HG03439 (cell line): ENCODE data around the gene IGFL2.
"Not testable (repeated sequence)": the region's sequence is repeated elsewhere in the genome, so short reads cannot be mapped to it uniquely, and the experiment has no call there.

Experiments used
- ATAC-seq: cut with Tn5 transposase; IDR thresholded peaks from one replicate; pipeline ENCODE4 v1.9.1; 2021; ENCODE audit warnings: mild to moderate bottlenecking, moderate library complexity; ENCODE audit not compliant: unreplicated experiment

The IGFL2 gene

DNA sequence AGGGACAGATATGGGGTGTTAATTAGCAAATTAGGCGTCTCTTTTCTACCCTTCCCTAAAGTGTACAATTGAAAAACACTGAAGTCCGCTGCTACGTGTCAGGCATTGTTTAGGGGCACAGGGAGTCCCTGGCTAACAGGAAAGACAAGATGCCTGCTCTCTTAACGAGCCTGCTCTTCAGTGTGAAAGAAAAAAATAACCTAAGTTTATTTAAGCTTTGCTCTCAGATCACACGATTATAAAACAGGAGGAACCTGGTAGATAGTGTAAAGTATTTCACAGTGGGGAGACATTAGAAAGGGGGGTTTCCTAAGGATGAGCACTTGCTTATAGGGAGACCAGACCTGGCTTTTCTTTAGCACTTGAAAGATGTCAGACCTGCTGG, 38.7 kb downstream of the IGFL2 start:
- no peak for ATAC-seq

DNA sequence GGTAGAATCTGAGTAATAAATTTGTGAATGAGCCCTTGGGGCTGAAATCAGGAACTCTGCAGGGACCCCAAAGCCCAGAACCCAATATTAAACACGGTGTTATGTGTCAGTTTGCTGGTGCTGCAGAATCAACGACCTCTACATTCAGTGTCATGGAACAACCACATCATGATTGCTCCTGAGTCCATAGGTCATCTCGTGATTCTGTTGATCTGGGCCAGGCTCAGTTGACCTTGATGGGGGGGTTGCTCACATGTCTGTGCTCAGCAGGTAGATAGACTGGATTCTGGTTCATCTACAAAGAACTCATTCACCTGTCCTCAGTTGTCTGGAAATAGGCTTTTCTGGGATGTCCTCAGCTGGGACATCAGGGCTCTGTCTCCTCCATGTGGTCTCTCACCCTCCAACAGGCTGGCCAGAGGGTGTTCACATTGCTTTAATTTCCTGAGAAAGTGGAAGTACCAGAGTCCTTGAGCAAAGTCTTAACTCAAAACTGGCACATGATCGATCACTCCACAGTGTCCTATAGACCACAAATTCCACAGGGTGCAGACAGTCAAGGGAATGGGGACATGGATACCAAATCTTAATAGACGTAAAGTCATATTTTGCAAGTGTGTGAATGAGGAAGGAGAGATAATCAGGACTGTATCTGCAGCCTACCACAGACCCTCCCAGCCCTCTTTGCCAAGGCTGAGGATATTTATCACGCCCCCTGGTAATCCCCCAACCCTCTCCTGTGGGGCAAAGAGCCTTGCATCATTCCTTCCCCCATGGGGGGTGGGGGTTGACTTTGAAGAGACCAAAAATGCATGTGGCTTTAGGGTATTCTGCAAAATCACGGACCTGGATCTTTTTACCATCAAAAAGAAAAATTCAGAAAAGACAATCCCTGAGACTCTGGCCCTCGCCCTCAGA, 42.2 kb downstream of the IGFL2 start:
- ATAC-seq, result no peak

DNA sequence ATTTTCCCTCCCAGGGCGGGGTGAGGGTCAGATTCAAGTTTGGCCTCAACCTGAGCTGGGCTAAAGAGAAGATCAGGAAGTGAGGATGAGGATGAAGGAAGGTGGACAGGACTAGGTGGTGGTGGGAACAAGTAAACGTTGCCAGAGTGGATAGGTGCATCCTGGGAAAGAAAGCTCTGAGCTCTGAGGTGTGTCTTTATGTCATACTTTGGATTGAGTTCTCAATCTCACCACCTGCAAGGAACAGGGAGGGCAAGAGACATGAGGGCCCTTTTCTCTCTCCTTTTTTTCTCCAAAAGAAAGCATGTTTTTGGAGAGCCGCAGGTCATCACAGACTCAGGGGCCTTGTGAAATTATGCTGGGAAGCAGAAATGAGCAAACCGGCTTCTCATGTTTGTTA, 43.3 kb downstream of the IGFL2 start:
- no peak for ATAC-seq

DNA sequence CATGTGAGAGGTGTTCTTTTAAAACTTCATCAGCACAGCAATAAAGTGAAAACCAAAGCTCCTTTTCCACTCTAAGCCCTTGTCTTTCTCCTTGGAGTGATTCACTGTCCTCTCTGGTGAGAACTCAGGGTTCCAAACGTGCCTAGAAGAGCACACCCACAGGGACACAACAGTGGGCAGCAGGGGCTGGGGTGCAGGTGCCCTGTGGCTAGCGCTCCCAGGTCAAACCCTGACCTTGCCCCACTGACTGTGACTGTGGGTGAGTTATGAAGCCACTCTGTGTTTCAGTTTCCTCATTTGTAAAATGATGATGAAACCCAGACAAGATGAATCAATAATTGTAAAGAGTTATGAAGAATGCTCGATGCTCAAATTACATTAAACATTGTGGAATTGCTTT, 43.9 kb downstream of the IGFL2 start:
- no peak for ATAC-seq

DNA sequence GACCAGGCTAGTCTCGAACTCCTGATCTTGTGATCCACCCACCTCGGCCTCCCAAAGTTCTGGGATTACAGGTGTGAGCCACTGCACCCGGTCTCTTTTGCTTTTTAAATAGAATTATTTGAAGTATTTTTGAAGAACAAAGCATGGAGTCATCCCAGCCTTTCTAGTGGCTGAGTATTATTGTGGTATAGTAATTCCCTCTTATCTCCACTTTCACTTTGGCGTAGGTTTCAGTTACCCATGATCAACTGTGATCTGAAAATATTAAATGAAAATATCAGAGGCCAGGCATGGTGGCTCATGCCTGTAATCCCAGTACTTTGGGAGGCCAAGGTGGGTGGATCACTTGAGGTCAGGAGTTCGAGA, 44.6 kb downstream of the IGFL2 start:
- not testable (repeated sequence) for ATAC-seq

DNA sequence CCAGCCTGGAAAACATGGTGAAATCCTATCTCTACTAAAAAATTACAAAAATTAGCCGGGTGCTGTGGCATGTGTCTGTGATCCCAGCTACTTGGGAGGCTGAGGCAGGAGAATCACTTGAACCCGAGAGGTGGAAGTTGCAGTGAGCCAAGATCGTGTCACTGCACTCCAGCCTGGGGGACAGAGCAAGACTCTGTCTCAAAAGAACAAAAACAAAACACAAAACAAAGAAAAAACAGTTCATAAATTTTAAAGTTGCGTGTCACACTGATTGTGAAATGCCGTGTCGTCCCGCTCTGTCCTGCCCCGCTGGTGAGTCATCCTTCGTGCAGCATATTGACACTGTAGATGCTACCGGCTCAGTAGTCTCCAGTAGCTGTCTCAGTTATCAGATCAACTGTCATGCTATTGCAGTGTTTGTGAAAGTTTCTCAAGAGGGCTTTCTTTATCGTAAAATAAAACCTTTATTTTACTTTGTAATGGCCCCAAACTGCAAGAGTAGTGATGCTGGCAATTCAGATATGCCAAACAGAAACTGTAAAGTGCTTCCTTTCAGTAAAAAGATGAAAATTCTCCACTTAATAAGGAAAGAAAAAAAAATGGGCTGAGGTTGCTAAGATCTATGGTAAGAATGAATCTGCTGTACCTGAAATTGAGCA, 45.1 kb downstream of the IGFL2 start:
- ATAC-seq, result no peak

DNA sequence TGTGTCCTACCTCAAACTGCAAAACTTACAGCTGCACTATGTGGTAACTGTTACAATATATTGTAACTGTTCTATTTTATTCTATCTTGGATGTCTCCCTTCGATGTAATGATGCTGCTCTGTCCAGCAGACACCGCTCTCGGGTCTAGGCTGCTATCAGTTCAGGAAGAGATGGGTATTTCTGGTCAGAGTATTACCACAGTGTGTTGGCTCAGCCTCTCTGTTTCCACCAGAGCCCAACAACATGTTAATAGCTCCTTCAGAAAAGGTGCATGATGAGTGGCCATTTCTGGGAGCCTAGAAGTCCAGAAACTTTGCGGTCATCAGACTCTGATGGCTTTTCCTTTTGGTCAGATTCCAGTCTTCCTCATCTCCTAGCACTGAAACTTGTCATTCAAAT, 45.6 kb downstream of the IGFL2 start:
- ATAC-seq, result no peak

DNA sequence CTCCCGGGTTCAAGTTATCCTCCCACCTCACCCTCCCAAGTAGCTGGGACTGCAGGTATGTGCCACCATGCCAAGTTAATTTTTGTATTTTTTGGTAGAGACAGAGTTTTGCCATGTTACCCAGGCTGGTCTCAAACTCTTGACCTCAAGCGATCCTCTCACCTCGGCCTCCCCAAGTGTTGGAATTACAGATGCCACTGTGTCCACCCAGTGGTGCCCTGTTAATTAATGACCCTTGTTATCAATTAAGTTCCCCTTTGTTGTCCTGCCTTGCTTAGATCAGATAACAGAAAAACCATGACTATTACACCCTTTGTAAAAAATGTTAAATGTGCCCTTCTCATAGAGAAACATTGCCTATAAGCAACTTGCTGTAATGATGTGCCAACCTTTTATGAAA, 47.1 kb downstream of the IGFL2 start:
- no peak for ATAC-seq

DNA sequence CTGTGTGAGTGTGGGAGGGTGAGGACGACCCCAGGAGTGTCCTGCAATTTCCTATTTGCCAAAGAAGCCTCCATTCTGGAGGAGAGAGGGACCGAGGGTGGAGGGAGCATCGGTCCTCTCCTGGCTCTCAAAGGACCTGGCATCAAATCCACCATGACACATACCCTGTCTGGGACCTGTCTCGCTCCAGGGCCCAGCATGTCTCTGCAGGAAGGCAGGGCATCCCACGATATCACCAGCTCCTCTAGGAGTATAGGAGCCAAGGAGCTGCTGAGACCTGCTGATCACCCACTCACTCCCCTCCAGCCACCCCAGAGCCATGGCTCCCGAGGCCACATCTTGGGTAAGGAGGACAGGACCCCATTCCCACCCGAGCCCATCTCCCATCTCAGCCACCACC, 47.9 kb downstream of the IGFL2 start:
- not testable (repeated sequence) for ATAC-seq

DNA sequence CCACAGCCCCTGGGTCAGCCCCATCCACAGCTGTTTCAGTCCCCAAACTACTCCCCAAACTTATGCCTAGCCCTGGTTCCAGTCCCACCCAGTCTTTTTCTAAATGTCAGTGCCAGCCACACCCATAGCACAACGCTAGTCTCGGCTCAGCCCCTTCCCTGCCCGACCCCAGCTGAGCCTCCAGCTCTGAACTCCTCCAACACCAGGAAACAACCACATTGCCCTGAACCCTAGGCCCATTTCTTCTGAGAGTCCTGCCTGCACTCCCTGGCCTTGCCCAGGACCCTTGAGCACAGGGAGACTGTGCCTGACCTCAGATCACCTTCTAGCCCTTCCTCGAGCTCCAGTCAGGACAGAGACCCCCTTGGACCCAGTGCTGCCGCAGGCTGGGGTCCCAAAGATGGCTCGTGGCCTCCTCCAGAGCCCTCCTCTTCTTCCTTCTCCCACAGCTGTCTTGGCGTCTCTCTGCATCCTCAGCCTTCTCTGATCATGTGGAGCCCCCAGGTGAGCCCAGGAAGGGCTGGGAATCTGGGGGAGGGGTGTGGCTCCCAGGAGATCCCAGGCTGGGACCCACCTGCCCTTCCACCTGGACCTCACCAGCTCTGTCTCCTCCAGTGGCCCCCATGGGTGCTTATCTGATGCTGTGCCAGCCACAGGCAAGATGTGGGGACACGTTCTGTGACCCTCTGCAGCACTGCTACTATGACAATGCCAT, 48.5 kb downstream of the IGFL2 start:
- ATAC-seq, result no peak

DNA sequence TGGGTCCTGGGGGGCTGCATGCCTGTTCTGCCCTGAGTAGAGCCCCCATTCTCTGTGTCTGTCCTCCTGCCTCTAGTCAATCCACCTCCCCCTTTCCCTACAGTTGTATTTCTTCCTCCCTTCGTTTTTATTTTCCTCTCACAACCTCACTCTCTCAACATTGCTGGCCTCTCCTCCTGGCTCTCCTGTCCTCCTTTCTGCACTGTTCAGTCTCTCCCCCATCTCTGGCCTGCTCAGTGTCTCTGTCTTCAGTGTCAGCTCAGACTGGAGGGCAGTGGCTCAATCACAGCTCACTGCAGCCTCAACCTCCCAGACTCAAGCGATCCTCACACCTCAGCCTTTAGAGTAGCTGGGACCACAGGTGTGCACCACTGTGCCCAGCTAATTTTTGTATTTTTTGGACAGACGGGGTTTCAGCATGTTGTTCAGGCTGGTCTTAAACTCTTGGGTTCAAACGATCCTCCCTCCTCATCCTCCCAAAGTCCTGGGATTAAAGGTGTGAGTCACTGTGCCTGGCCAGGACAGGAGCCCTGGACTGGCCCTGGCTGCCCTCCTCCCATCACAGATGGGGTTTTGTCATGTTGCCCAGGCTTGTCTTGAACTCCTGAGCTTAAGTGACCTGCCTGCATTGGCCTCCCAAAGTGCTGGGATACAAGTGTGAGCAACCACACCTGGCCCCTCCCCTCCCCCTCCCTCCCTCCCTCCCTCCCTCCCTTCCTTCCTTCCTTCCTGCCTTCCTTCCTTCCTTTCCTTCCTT, 49.5 kb downstream of the IGFL2 start:
- no peak for ATAC-seq

DNA sequence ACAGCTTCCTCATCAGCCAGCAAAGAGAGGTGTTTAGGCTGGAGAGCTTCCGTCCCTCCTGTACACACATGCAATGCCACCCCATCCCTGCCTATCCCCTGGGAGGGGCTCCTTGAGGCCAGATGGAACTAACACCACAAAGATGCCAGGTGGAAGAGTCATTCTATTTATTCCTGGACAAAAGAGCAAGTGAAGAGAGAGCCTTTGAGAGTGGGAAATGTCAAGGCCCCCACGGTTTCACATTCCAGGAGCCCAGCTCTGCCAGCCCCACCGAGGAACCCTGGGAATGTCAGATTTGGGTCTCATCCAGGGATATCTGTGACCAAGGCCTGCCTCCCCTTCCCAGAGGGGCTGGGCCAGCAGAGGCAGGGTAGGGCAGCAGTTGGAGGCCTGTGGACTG, 50.7 kb downstream of the IGFL2 start:
- no peak for ATAC-seq

DNA sequence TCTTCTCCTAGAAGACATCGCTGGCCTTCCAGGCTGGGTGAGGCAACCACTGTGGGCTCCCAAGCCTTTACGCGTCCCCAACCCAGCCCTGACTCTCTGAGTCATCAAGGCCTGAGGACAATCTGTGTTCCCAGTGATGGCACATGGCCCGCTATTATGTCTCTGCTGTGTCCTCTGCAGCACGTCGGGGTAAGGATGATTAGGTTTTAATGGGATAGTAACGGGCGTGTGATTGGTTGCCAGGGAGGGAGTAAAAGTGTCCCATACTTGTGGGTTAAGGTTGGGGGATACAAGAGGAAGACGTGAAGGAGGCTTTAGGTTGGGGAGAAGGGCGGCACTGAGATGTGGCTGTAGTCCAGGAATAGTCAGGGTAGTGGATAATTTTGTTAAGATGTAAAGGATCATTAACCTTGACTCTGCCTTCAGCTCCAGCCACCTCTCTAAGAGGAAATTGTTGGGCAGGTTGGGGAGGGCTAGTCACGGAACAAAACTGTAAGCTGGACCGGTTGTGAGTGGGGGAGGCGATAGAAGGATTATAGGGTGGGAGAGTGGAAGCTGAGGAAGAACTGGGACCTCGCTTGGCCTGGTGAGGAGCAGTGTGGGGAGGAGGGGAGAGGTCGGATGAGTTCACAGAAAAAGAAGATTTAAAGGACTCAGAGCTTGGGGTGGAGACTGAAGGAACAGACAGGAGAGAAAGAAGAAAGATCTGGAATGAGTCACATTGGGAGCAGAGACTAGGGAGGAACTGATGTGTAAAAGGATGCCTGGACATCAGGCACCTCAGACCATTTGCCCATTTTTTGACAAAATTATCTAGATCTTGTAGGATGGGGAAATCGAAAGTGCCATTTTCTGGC, 53.6 kb downstream of the IGFL2 start:
- ATAC-seq, result no peak

DNA sequence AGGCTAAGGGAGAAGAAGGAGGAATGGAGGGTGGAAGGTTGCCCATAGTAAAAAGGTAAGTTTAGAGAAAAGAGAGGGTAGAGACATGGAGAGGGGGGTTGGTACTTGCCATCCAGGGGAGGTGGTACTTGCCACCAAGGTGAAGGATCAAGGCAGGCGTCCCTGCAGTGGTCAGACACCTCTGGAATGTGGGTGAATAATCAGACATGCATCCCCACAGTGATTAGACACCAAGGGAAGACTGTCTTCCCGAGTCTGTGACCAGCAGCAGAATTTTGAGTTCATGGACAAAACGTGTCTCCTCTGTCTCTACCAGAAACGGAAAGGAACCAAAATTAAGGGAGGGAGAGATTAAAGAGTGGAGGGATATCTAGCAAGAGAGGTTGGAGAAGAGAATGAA, 54.4 kb downstream of the IGFL2 start:
- no peak for ATAC-seq

DNA sequence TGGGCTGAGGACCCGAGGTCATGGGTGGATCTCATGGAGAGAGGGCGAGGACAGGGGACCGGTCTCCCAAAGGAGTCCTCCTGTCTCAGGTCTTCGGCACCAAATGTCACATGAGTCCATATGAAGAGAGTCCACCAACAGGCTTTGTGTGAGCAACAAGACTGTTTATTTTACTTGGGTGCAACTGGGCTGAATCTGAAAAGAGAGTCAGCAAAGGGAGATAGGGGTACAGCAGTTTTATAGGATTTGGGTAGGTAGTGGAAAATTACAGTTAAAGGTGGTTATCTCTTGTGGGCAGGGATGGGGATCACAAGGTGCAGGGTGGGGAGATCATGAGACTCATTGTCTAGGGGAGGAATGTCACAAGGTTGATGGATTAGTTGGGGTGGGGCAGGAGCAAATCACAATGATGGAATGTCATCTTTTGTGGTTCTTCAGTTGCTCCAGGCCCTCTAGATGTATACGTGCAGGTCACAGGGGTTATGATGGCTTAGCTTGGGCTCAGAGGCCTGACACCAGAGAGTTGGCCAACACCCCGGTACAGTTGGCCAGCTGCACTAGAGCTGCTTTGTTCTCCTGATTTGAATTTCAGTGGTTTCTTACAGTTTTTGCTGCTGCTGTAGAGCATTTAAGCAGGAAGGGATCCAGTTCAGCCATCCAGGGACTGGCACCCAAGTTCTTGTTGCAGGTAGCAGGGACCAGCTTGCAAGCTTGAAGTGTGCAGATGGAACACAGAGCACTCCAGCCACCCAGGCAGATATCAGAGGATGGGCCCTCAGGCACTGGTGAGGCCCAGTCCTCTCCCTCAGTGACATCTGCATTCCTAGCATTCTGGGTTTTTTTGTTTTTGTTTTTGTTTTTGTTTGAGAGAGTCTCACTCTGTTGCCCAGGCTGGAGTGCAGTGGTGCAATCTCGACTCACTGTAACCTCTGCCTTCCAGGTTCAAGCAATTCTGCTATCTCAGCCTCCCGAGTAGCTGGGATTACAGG, 55.1 kb downstream of the IGFL2 start:
- no peak for ATAC-seq

DNA sequence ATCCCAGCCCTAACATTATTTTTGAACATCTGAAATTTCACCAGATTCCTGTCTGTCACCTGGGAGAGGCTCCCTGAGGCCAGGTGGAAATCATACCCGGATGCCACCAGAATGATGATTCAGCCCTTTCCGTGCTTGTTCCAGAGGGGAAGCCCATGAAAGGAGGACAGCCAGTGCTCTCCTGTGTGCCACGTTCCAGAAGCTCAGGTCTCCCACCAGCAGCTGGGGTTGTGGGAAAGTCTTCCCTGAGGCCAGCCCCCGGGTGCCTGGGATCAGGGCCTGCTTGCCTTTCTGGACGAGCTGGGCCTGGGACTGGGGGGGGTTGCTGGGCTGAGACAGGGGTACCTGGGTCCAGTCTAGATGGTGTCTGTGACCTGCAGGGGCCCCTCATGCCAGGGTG, 56.0 kb downstream of the IGFL2 start:
- ATAC-seq, result no peak

DNA sequence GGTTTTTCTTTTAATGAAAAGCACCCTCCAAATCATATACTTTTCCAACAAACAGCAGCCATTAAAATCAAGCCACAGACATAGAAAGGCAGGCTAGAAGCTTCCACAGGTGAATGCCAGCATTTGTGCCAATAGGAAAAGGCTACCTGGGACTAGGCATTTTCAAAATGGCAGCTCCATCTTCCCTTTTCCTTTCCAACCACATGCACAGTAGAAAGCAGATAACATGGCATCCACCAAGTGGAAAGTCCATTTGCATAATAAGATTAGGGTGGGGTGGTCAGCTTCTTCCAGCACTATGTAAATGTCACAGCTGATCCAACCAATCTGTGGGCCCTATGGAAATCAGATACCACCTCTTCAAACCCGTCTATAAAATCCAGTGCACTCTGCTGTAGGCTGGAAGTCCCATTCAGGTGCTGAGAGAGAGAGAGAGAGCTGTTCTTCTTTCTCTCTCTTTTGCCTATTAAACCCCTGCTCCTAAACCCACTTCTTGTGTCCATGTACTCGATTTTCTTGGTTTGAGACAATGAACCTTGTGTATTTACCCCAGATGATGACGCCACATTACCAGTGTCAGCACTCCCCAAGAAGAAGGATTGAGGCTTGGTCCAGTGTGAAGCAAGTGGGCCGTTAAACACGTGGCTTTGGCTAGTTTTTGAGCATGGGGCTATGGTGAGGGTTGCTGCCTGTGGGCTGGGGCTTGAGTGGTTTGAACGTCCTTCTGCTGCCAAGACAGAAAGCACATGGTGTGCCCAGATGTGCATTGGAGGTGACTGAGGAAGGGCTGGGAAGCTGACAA, 57.3 kb downstream of the IGFL2 start:
- ATAC-seq, result no peak

DNA sequence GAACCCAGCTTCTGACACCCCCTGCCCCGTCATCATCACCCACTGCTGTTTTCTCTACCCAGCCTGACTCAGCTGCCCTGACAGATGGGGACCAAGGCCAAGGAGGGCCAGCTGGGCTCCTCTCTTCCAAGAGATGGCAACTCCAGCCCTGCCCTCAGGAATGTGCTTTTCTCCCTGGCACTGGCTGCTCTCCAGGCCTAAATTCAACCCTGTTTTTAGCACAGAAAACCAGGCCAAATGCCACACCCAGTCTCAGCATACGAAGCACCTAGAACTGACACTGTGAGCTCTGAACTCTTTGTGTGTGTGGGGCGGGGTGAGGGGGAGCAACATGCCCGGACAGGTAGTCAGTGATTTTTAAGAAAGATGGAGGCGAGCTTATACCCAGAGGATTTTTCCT, 58.1 kb downstream of the IGFL2 start:
- ATAC-seq, result no peak
